Astrocyte (in vitro differentiated cells and primary cell): ENCODE results near the gene NETO2. TPM values are rescaled to one million over a fixed set of nuclear protein-coding genes. Genes with fewer than 3 reads are reported as not detected.

Experiments
- DNase-seq: peaks from one replicate; pipeline ENCODE4 v3.0.0-alpha.2; 2010; ENCODE audit warnings: low read depth
- FAIRE-seq: peaks from 2 replicates; lab custom pipeline; 2011; peaks lifted over from hg19 to GRCh38; lab: Jason Lieb, UNC
- H2AFZ ChIP-seq: 2 replicates; pipeline ENCODE4 v1.6.0; 2012; ENCODE audit warnings: low read depth, low read length, inconsistent platforms
- H3K27ac ChIP-seq: 2 replicates; pipeline ENCODE4 v1.5.1; 2011; ENCODE audit warnings: low read depth, low read length, inconsistent platforms
- H3K27me3 ChIP-seq: 2 replicates; pipeline ENCODE4 v1.6.0; 2011; ENCODE audit warnings: low read length, inconsistent platforms; ENCODE audit not compliant: insufficient read depth
- H3K36me3 ChIP-seq: 2 replicates; pipeline ENCODE4 v1.5.1; 2011; ENCODE audit warnings: low read length, inconsistent platforms; ENCODE audit not compliant: insufficient read depth
- H3K4me1 ChIP-seq: 2 replicates; pipeline ENCODE4 v1.5.1; 2011; ENCODE audit warnings: low read length, inconsistent platforms; ENCODE audit not compliant: insufficient read depth
- H3K4me2 ChIP-seq: 2 replicates; pipeline ENCODE4 v1.6.0; 2012; ENCODE audit warnings: low read length, inconsistent platforms
- H3K4me3 ChIP-seq: 2 replicates; pipeline ENCODE4 v1.5.1; 2011; ENCODE audit warnings: low read depth, mild to moderate bottlenecking, low read length, inconsistent platforms; ENCODE audit not compliant: insufficient read depth
- H3K79me2 ChIP-seq: 2 replicates; pipeline ENCODE4 v1.6.0; 2012; ENCODE audit warnings: mild to moderate bottlenecking, low read length, inconsistent platforms; ENCODE audit not compliant: insufficient read depth
- H3K9ac ChIP-seq: 2 replicates; pipeline ENCODE4 v1.6.0; 2012; ENCODE audit warnings: mild to moderate bottlenecking, low read length, inconsistent platforms
- H3K9me3 ChIP-seq: 2 replicates; pipeline ENCODE4 v1.5.1; 2012; ENCODE audit warnings: low read depth, mild to moderate bottlenecking, low read length, inconsistent platforms; ENCODE audit not compliant: insufficient read depth
- H4K20me1 ChIP-seq: 2 replicates; pipeline ENCODE4 v1.6.0; 2012; ENCODE audit warnings: low read length, inconsistent platforms; ENCODE audit not compliant: insufficient read depth
- H3K27ac Mint-ChIP-seq: one replicate; pipeline ENCODE4 v1.8.0; 2021; ENCODE audit warnings: mild to moderate bottlenecking, mixed read lengths; ENCODE audit not compliant: unreplicated experiment
- H3K27me3 Mint-ChIP-seq: one replicate; pipeline ENCODE4 v1.8.0; 2021; ENCODE audit warnings: low read depth, mixed read lengths; ENCODE audit not compliant: unreplicated experiment
- H3K36me3 Mint-ChIP-seq: one replicate; pipeline ENCODE4 v1.8.0; 2021; ENCODE audit warnings: low read depth, mixed read lengths; ENCODE audit not compliant: unreplicated experiment
- H3K4me1 Mint-ChIP-seq: one replicate; pipeline ENCODE4 v1.8.0; 2021; ENCODE audit warnings: low read depth, mixed read lengths; ENCODE audit not compliant: unreplicated experiment
- H3K4me3 Mint-ChIP-seq: one replicate; pipeline ENCODE4 v1.8.0; 2021; ENCODE audit warnings: mild to moderate bottlenecking, moderate library complexity, mixed read lengths; ENCODE audit not compliant: unreplicated experiment
- H3K9me3 Mint-ChIP-seq: one replicate; pipeline ENCODE4 v1.8.0; 2021; ENCODE audit warnings: mild to moderate bottlenecking, mixed read lengths; ENCODE audit not compliant: unreplicated experiment
- CTCF ChIP-seq: IDR thresholded peaks from 2 replicates; pipeline ENCODE4 v1.5.1; 2011; ENCODE audit warnings: low read depth, mild to moderate bottlenecking, inconsistent platforms, low read length, moderate library complexity; ENCODE audit not compliant: insufficient read depth
- EZH2 ChIP-seq: IDR thresholded peaks from 2 replicates; pipeline ENCODE4 v1.6.1; 2012; ENCODE audit warnings: mild to moderate bottlenecking, low read length, inconsistent platforms; ENCODE audit not compliant: insufficient read depth
- total RNA-seq: library from RNA; stranded (reverse); gene quantifications from 2 replicates; pipeline ENCODE4 v1.2.1, GENCODE V29; 2021

The NETO2 gene
- total RNA-seq, 1 donor from 2014 or later, result 17.1 TPM

- peak; percentile 95 for FAIRE-seq
- Histone ChIP-seq H3K9me3 (no peaks in the 10 kb centered on the region), H3K27ac (peak overlapping the region; percentile 71), H3K4me2 (peak overlapping the region; percentile 99), H3K4me3 (peak overlapping the region; percentile 82), H4K20me1 (peaks cover 20% of the 10 kb centered on the region), H3K4me1 (peaks cover 18% of the 10 kb centered on the region), H3K27me3 (no peaks in the 10 kb centered on the region), H3K36me3 (no peaks in the 10 kb centered on the region), H3K79me2 (peaks cover 64% of the 10 kb centered on the region), H2AFZ (peak overlapping the region; percentile 84), H3K9ac (peak overlapping the region; percentile 87)
- Mint-ChIP-seq H3K4me1 (peaks cover 8% of the 10 kb centered on the region), H3K27me3 (peaks cover 12% of the 10 kb centered on the region), H3K9me3 (no peaks in the 10 kb centered on the region), H3K27ac (peak overlapping the region; percentile 71), H3K4me3 (peak overlapping the region; percentile 87), H3K36me3 (no peaks in the 10 kb centered on the region)
- peak; percentile 79 for DNase-seq
- TF ChIP-seq EZH2, result no peak
- peak; percentile 95 for TF ChIP-seq CTCF
Measured at GRCh38 chr16:47141773-47142485, 1.8 kb downstream of the NETO2 start.

- no peak overlapping the region for H3K4me3 ChIP-seq
- no peak overlapping the region for H3K27ac Mint-ChIP-seq
Measured at GRCh38 chr16:47140686-47141085, 3.1 kb downstream of the NETO2 start.

More at GRCh38 chr16:47140686-47141085, 3.1 kb downstream of the NETO2 start:
- no peak overlapping the region for H2AFZ ChIP-seq
- no peak overlapping the region for H3K27ac ChIP-seq
- no peaks in the 10 kb centered on the region for H3K9me3 ChIP-seq
- Mint-ChIP-seq H3K4me1 (peaks cover 8% of the 10 kb centered on the region), H3K9me3 (no peaks in the 10 kb centered on the region), H3K27me3 (peaks cover 6% of the 10 kb centered on the region), H3K36me3 (no peaks in the 10 kb centered on the region), H3K4me3 (no peak overlapping the region)
- peaks cover 20% of the 10 kb centered on the region for H4K20me1 ChIP-seq
- H3K4me2 ChIP-seq, result no peak overlapping the region
- H3K79me2 ChIP-seq, result peaks cover 77% of the 10 kb centered on the region
- no peak for TF ChIP-seq EZH2
- TF ChIP-seq CTCF, result no peak
- H3K9ac ChIP-seq, result no peak overlapping the region
- no peaks in the 10 kb centered on the region for H3K36me3 ChIP-seq
- peaks cover 28% of the 10 kb centered on the region for H3K4me1 ChIP-seq
- FAIRE-seq, result no peak
- no peaks in the 10 kb centered on the region for H3K27me3 ChIP-seq
- DNase-seq, result no peak
